Panc1 (cell line): ENCODE measurements around the gene EWSR1.

Source experiments
- POLR2AphosphoS5 ChIP-seq: IDR thresholded peaks from 2 replicates; pipeline ENCODE4 v1.6.1; 2012; ENCODE audit warnings: mild to moderate bottlenecking, low read depth, low read length, moderate library complexity
- SIN3A ChIP-seq: IDR thresholded peaks from 2 replicates; pipeline ENCODE4 v1.6.1; 2012; ENCODE audit warnings: low read depth, mild to moderate bottlenecking, low read length, moderate library complexity, borderline replicate concordance; ENCODE audit not compliant: insufficient read depth
- TCF7L2 ChIP-seq: IDR thresholded peaks from 2 replicates; pipeline ENCODE4 v1.6.1; 2011; ENCODE audit warnings: mild to moderate bottlenecking, low read depth, low read length, inconsistent platforms
- TF ChIP-seq, protein P1 (sequence below): fragments of 450-650 bp; IDR thresholded peaks from 2 replicates; pipeline ENCODE4 v1.5.1; 2017; ENCODE audit warnings: mild to moderate bottlenecking

DNA sequence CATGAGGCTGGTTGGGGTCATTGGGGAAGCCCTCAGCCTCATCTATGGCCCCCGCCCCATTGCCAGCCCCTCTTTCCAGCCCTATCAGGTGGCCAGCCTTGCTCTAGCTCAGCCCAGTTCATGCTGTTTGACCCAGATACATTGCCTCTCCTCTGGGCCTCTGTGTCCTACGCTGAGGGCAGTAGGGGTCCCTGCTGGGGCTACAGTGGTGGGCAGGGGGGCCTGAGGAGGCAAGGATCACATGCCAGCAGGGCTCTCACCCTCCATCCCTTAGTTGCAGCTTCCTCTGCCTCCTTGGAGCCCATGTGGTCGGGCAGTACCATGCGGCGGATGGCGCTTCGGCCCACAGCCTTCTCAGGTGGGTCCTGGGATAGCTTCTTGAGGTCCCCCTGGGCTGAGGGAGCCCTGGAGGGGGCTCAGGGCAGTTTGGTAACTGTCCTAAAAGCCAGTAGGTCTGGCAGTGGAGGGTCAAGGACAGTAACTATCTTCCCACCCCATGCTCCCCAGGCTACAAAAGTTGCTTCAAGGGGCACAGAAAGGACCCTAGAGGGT is 43.1 kb upstream of the EWSR1 start:
- TF ChIP-seq, protein P1, sequence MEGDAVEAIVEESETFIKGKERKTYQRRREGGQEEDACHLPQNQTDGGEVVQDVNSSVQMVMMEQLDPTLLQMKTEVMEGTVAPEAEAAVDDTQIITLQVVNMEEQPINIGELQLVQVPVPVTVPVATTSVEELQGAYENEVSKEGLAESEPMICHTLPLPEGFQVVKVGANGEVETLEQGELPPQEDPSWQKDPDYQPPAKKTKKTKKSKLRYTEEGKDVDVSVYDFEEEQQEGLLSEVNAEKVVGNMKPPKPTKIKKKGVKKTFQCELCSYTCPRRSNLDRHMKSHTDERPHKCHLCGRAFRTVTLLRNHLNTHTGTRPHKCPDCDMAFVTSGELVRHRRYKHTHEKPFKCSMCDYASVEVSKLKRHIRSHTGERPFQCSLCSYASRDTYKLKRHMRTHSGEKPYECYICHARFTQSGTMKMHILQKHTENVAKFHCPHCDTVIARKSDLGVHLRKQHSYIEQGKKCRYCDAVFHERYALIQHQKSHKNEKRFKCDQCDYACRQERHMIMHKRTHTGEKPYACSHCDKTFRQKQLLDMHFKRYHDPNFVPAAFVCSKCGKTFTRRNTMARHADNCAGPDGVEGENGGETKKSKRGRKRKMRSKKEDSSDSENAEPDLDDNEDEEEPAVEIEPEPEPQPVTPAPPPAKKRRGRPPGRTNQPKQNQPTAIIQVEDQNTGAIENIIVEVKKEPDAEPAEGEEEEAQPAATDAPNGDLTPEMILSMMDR, result no peak
- TF ChIP-seq TCF7L2, result no peak
- no peak for TF ChIP-seq SIN3A
- TF ChIP-seq POLR2AphosphoS5, result no peak
